PC-3 (cell line): ENCODE measurements around the gene COL11A1. TPM values are rescaled to one million over a fixed set of nuclear protein-coding genes. Genes with fewer than 3 reads are reported as not detected.

ENCODE experiments used
- ATAC-seq: fragments of 200-7000 bp; cut with Tn5 transposase; 2 replicates; pipeline ENCODE4 v1.9.1; 2020; ENCODE audit warnings: mild to moderate bottlenecking, moderate library complexity
- BruUV-seq: library from RNA; stranded (reverse); fragments of 400-500 nt; replicated peaks from 2 replicates; lab custom pipeline; 2021; lab: Mats Ljungman, UMichigan
- CTCF ChIA-PET: fragments of 300-600 bp; sonication (Branson Sonifier 250); formaldehyde crosslinking; loops from one replicate; lab custom pipeline; 2022; ENCODE audit warnings: antibody characterized with exemption; lab: Charles Lee
- POLR2A ChIA-PET: fragments of 300-600 bp; sonication (Branson Sonifier 250); formaldehyde crosslinking; loops from one replicate; lab custom pipeline; 2022; ENCODE audit warnings: antibody characterized with exemption; ENCODE audit not compliant: unreplicated experiment; lab: Charles Lee
- DNase-seq: peaks from one replicate; pipeline ENCODE4 v3.0.0-alpha.2; 2015
- H2AFZ ChIP-seq: fragments of 300-600 bp; sonication (generic); 2 replicates; pipeline ENCODE4 v1.6.0; 2016; ENCODE audit warnings: antibody characterized with exemption, low read length
- H3F3A ChIP-seq: fragments of 300-600 bp; sonication (generic); one replicate; pipeline ENCODE4 v1.6.0; 2017; ENCODE audit warnings: antibody characterized with exemption, low read length, control low read depth, mild to moderate bottlenecking; ENCODE audit not compliant: unreplicated experiment
- H3K27ac ChIP-seq: fragments of 300-600 bp; sonication (generic); 2 replicates; pipeline ENCODE4 v1.5.1; 2016; ENCODE audit warnings: mild to moderate bottlenecking, low read length
- H3K27me3 ChIP-seq: fragments of 300-600 bp; sonication (generic); 2 replicates; pipeline ENCODE4 v1.6.1; 2016; ENCODE audit warnings: low read length, mixed read lengths
- H3K36me3 ChIP-seq: fragments of 300-600 bp; sonication (generic); 2 replicates; pipeline ENCODE4 v1.6.1; 2016; ENCODE audit warnings: low read depth, mixed run types, low read length, mixed read lengths
- H3K4me1 ChIP-seq: fragments of 300-600 bp; sonication (generic); 2 replicates; pipeline ENCODE4 v1.5.1; 2016; ENCODE audit warnings: low read length; ENCODE audit not compliant: insufficient read depth
- H3K4me2 ChIP-seq: fragments of 300-600 bp; sonication (generic); 2 replicates; pipeline ENCODE4 v1.6.0; 2016; ENCODE audit warnings: low read length
- H3K4me3 ChIP-seq: fragments of 300-600 bp; sonication (generic); 2 replicates; pipeline ENCODE4 v1.5.1; 2016; ENCODE audit warnings: mild to moderate bottlenecking, low read length, mixed read lengths
- H3K79me2 ChIP-seq: fragments of 300-600 bp; sonication (generic); 2 replicates; pipeline ENCODE4 v1.6.1; 2017; ENCODE audit warnings: low read length, mixed read lengths
- H3K9ac ChIP-seq: fragments of 300-600 bp; sonication (generic); 2 replicates; pipeline ENCODE4 v1.6.0; 2016; ENCODE audit warnings: mild to moderate bottlenecking, low read length
- H3K9me2 ChIP-seq: fragments of 300-600 bp; sonication (generic); replicated peaks from 2 replicates; pipeline ENCODE4 v1.6.1; 2016; ENCODE audit warnings: mixed run types, low read length, mixed read lengths
- H3K9me3 ChIP-seq: fragments of 300-600 bp; sonication (generic); 2 replicates; pipeline ENCODE4 v1.6.1; 2016; ENCODE audit warnings: low read length, mixed read lengths
- H4K20me1 ChIP-seq: fragments of 300-600 bp; sonication (generic); 2 replicates; pipeline ENCODE4 v1.6.1; 2016; ENCODE audit warnings: low read length, mixed read lengths
- EZH2 ChIP-seq: fragments of 300-600 bp; sonication (generic); IDR thresholded peaks from one replicate; pipeline ENCODE4 v1.6.1; 2017; ENCODE audit warnings: antibody characterized with exemption, mild to moderate bottlenecking, low read length; ENCODE audit not compliant: unreplicated experiment
- EZH2phosphoT487 ChIP-seq: fragments of 300-600 bp; sonication (generic); IDR thresholded peaks from 2 replicates; pipeline ENCODE4 v1.6.1; 2018; ENCODE audit warnings: mild to moderate bottlenecking, antibody characterized with exemption, low read length, borderline replicate concordance
- intact Hi-C: fragments of 100-400 bp; cut with micrococcal nuclease; formaldehyde crosslinking; loops from 2 replicates; pipeline ENCODE4 v1.9.0; 2023
- total RNA-seq: library from RNA; depleted of rRNA; stranded (reverse); fragments of >200 nt; gene quantifications from 2 replicates; pipeline ENCODE4 v1.2.3, GENCODE V29; 2014
- TF ChIP-seq, protein P1 (sequence below): fragments of 300-600 bp; sonication (generic); conservative IDR thresholded peaks from 2 replicates; pipeline ENCODE4 v1.5.1; 2017; ENCODE audit warnings: antibody characterized with exemption, low read depth, mild to moderate bottlenecking, low read length

COL11A1 gene
- total RNA-seq, 1 experiment from 2014 or later = not detected

DNA sequence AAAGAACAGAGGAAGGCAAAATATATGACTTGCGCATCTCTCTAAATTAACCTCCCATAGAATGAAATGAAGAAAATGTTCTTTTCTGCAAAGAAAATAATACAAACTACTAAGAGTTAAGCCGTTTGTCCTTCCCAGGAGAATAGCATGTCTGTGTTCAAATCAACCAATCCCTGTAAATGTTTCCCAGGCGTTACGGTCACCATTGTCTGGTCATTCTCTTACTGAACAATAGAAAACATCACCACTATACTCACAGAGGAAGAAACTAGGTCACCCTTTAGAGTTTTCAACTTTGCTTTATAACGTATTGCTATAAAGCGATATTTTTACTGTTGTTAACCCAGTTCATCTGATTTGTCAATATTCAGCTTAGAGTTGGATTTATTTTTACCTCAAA lies 34.1 kb downstream of the COL11A1 start:
- Histone ChIP-seq H3K9me2 (no peaks in the 10 kb centered on the region), H3K9ac (no peak overlapping the region), H2AFZ (no peak overlapping the region), H3K4me3 (no peak overlapping the region), H3K4me1 (no peaks in the 10 kb centered on the region), H4K20me1 (no peaks in the 10 kb centered on the region), H3K27ac (no peak overlapping the region), H3F3A (no peaks in the 10 kb centered on the region), H3K27me3 (peaks cover 60% of the 10 kb centered on the region), H3K9me3 (no peaks in the 10 kb centered on the region), H3K4me2 (no peak overlapping the region), H3K36me3 (no peaks in the 10 kb centered on the region), H3K79me2 (no peaks in the 10 kb centered on the region)
- TF ChIP-seq EZH2 (no peak), EZH2phosphoT487 (no peak)
- TF ChIP-seq, protein P1, sequence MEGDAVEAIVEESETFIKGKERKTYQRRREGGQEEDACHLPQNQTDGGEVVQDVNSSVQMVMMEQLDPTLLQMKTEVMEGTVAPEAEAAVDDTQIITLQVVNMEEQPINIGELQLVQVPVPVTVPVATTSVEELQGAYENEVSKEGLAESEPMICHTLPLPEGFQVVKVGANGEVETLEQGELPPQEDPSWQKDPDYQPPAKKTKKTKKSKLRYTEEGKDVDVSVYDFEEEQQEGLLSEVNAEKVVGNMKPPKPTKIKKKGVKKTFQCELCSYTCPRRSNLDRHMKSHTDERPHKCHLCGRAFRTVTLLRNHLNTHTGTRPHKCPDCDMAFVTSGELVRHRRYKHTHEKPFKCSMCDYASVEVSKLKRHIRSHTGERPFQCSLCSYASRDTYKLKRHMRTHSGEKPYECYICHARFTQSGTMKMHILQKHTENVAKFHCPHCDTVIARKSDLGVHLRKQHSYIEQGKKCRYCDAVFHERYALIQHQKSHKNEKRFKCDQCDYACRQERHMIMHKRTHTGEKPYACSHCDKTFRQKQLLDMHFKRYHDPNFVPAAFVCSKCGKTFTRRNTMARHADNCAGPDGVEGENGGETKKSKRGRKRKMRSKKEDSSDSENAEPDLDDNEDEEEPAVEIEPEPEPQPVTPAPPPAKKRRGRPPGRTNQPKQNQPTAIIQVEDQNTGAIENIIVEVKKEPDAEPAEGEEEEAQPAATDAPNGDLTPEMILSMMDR = no peak
- POLR2A ChIA-PET = no interaction called here
- BruUV-seq = no TSS peak
- CTCF ChIA-PET = no interaction called here
- ATAC-seq = no peak
- intact Hi-C loops = no loop called here
- no peak for DNase-seq

DNA sequence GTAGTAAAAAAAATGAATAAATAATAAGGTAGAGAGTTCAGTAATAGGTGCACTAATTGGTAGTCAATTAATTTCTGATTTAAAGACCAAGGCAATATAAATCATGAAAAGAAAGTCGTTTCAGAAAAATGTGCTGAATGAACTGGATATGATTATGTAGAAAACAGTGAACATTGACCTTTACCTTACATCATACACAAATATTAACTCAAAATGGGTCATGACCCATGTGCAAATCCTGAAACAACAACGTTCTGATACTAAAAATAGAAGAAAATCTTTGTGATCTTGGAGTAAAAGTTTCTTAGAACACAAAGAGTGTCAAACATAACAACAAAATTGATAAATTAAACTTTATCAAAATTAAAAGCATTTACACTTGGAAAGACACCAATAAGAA lies 39.1 kb downstream of the COL11A1 start:
- Histone ChIP-seq H3K79me2 (no peaks in the 10 kb centered on the region), H3K36me3 (no peaks in the 10 kb centered on the region), H3K27me3 (peaks cover 41% of the 10 kb centered on the region), H3K9me2 (no peaks in the 10 kb centered on the region), H4K20me1 (no peaks in the 10 kb centered on the region), H3K4me1 (no peaks in the 10 kb centered on the region), H3K9me3 (no peaks in the 10 kb centered on the region), H3K27ac (no peak overlapping the region), H3K4me3 (no peak overlapping the region), H3F3A (no peaks in the 10 kb centered on the region), H3K4me2 (no peak overlapping the region), H3K9ac (no peak overlapping the region), H2AFZ (no peak overlapping the region)
- DNase-seq (no peak), ATAC-seq (no peak)
- POLR2A ChIA-PET = no interaction called here
- intact Hi-C loops = no loop called here
- CTCF ChIA-PET = no interaction called here
- TF ChIP-seq EZH2phosphoT487 (no peak), EZH2 (no peak)
- TF ChIP-seq, protein P1 = no peak
- BruUV-seq = no TSS peak

- POLR2A ChIA-PET = no interaction called here
- no peaks in the 10 kb centered on the region for H3K9me2 ChIP-seq
- H3K27me3 ChIP-seq = peaks cover 32% of the 10 kb centered on the region; the same call in 1 of the 2 replicates
- no peak overlapping the region for H2AFZ ChIP-seq
- H3K4me1 ChIP-seq = no peaks in the 10 kb centered on the region
- intact Hi-C loops = no loop called here
- no peak overlapping the region for H3K9ac ChIP-seq
- H3K79me2 ChIP-seq = no peaks in the 10 kb centered on the region
- H3F3A ChIP-seq = no peaks in the 10 kb centered on the region
- no peaks in the 10 kb centered on the region for H4K20me1 ChIP-seq
- no TSS peak for BruUV-seq
- H3K36me3 ChIP-seq = no peaks in the 10 kb centered on the region
- H3K4me3 ChIP-seq = no peak overlapping the region
- no peak overlapping the region for H3K4me2 ChIP-seq
- DNase-seq = no peak
- no peaks in the 10 kb centered on the region for H3K9me3 ChIP-seq
- TF ChIP-seq EZH2 = no peak
- TF ChIP-seq, protein P1 = no peak
- no peak for TF ChIP-seq EZH2phosphoT487
- no peak overlapping the region for H3K27ac ChIP-seq
- CTCF ChIA-PET = no interaction called here
- no peak for ATAC-seq
These were observed 44.4 kb downstream of the COL11A1 start for GRCh38 chr1:103063921-103064320.
